Colon (tissue), 2 donors: ENCODE results near the gene PA2G4.
"Not testable (repeated sequence)": the region's sequence is repeated elsewhere in the genome, so short reads cannot be mapped to it uniquely, and the experiment has no call there.

Experiments used
- FAIRE-seq: peaks from 2 replicates; lab custom pipeline; 2012; peaks lifted over from hg19 to GRCh38; lab: Jason Lieb, UNC
- donor health status: control.
- donor health status: control.

The PA2G4 gene

DNA sequence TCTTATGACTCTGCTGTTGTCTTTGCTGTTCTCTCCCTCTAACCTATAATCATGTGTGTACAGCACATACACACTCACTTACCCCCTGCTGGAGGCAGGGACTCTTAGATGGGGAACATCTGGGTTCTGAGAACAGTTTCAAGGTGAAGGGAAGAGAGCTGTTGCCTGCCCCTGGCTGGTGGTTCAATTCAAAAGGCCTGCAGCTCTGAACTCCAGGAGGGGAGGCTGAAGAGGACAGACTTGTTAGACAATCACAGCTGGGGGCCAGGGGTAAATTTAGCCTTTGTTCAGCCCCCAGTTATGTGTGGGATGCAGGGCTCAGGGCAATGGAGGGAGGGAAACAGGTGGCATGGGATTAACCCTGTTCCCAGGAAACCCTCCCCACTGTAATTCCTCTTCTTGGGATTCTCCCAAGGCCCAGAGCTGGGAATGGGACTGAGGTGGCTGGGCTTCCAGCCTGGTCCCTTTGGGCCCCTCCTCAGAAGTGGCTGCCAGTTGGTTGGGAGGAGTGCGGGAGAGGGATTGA lies 50.0 kb downstream of the PA2G4 start:
- FAIRE-seq = no peak

DNA sequence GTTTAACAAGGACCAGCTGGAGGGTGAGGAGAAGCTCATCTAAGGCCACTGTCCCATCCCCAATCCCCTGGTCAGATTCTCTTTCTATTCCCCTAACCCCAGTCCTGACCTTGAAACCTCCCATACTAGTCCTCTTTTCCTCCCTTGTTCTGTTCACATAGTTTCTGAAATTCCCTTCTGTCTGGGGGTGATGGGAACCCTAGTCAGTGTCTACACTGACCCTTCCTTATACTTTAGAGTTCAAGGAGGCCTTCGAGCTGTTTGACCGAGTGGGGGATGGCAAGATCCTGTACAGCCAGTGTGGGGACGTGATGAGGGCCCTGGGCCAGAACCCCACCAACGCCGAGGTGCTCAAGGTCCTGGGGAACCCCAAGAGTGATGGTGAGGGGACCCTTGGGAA lies 50.5 kb downstream of the PA2G4 start:
- FAIRE-seq = no peak

DNA sequence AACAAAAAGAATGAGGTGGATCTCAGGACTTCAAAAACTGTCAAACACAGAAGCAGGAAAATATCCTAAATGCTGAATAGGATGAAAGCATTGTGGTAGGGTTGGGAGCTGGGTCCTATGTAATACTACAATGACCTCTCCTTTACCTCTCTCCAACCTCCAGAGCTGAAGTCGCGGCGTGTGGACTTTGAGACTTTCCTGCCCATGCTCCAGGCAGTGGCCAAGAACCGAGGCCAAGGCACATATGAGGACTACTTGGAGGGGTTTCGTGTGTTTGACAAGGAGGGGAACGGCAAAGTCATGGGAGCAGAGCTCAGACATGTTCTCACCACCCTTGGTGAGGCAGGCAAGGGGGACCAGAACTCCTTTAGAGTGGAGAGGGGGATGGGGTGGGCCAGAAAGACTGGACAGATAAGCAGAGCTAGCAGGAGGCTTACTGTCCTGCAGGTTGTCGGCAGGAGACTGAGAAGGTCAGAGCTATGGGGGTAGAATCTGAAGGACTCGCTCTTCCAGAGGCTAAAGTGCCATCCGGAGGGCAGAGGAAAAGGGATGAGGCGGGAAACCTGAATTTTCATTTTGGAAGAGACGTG lies 51.0 kb downstream of the PA2G4 start:
- FAIRE-seq = no peak

DNA sequence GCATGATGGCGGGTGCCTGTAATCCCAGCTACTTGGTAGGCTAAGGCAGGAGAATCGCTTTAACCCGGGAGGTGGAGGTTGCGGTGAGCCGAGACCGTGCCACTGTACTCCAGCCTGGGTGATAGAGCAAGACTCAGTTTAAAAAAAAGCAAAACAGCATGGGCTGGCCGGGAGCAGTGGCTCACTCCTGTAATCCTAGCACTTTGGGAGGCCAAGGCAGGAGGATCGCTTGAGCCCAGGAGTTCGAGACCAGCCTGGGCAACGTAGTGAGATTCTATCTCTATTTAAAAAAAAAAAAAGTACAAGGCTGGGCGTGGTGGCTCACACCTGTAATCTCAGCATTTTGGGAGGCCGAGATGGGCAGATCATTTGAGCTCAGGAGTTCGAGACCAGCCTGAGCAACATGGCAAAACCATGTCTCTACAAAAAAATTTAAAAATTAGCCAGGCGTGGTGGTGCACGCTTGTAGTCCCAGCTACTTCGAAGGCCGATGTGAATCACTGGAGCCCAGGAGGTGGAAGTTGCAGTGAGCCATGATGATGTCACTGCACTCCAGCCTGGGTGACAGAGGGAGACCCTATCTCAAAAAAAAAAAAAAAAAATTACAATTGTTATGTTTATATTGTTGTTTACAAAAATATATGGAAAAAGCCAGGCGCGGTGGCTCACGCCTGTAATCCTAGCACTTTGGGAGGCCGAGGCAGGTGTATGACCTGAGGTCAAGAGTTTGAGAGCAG lies 52.3 kb downstream of the PA2G4 start:
- FAIRE-seq = not testable (repeated sequence)

DNA sequence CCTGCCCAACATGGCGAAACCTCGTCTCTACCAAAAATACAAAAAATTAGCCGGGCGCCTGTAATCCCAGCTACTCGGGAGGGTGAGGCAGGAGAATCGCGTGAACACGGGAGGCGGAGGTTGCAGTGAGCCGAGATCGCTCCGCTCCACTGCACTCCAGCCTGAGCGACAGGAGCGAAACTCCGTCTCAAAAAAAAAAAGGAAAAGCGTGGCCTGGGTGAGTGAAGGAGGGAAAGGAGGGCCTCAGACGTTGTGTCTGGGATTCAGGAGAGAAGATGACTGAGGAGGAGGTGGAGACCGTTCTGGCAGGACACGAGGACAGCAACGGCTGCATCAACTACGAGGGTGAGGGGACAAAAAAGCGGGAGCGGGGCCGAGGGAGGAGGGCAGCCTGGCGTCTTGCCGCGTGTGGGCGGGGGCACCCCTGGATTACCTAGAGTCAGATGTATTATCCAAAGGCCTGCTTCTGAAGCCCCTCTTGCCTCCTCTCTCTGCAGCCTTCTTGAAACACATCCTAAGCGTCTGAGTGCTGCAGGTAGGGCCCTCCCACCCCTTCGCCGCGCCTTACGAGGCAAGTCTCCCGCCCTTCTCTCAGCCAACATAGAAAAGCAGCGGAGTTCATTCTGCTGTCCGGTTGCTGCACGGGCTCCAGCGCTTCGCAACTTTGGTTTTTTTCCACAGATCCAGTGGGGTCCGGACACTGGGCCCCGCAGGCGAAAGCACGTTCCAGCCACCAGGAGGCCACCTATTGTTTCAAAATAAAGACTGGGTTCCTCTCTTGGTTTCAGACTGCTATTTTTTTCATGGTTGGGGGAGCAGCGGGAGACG lies 53.1 kb downstream of the PA2G4 start:
- FAIRE-seq = no peak

DNA sequence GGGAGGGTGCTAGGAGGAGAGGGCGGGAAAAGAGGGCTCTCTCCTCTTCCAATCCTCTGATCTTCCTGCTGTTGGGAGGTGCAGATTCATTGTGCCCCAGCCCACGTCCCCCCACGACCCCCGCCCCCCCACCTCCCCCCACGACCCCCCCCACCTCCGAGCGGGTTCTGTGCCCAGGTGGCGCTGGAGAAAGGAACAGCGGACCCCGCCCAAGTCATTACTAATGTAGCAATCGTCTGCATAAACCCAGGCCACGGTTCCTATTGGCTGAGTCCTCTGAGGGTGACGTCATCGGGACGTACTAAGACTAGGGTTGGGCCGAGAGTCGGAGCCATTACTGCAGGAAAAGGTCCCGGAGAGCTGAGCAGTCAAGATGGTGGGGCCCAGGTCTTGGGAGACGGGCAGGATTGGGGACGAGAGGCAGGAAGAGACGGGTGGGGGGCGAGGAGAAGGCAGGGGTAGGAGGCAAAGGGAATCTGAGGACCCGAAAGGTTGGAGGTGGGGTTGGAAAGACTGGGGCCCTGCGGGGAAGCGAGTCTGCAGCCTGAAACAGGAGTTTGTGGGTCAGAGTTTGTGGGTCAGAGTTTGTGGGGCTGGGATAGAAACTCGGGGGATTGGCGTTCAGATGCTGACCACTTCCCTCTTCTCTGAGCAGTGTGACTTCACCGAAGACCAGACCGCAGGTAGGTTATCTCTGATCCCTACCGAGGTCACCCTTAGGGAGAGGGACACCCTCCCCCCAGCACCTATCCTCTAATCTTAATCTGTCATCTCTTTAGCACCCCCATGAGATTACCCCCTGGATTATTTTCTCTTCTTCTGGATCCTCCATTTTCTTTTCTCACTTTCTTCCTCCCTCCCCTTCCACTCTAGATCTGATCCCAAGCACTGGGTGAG lies 53.9 kb downstream of the PA2G4 start, which contains the start of gene MYL6:
Gene MYL6 (plus strand): TSS at position 331 of the 897 bp plus-strand sequence. CDS start 43 bp downstream, at position 374.
- FAIRE-seq = no peak

DNA sequence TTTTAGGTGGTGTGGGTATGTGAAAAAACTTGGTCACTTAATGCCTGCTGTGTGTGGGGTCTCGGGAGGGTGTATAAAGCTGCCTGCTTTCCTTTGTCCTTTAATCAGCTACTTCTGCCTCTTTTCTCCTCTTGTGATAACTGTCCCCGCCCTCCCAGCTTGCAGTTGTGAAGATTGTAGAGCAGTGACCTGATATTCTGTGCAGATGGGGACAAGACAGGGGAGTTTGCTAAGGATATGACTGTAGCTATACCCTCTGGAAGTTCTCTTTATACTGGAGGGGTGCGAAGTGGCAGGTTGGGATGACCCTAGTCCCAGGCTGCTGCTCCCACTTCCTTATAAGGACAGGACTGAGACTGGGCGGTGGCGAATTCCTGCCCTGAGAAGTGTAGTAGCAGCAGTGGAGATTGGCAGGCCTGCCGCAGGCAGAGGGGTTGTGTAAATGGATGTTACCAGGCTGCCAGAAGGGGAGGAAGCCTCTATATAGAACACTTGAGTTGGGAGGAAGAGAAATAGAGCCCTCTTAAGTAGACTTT lies 54.6 kb downstream of the PA2G4 start:
- no peak for FAIRE-seq

DNA sequence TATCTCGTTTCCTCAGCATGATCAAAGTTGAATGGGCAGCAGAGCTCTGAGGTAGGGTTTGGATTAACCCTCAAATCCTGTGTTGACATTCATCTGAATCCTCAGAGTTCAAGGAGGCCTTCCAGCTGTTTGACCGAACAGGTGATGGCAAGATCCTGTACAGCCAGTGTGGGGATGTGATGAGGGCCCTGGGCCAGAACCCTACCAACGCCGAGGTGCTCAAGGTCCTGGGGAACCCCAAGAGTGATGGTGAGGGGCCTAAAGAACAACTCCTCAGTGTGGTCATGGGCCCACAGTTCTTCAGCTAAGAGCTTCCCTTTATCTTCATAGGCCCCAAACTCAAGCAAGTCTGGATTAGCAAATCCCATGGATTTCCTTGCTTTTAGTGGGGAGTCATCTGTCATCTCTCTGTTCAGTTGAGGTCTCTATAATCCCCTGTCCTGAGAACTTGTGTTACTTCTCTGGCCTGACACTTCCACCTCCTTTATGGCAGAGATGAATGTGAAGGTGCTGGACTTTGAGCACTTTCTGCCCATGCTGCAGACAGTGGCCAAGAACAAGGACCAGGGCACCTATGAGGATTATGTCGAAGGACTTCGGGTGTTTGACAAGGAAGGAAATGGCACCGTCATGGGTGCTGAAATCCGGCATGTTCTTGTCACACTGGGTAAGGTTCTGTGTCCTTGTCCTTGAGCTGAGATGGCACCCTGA lies 55.3 kb downstream of the PA2G4 start:
- FAIRE-seq = no peak

DNA sequence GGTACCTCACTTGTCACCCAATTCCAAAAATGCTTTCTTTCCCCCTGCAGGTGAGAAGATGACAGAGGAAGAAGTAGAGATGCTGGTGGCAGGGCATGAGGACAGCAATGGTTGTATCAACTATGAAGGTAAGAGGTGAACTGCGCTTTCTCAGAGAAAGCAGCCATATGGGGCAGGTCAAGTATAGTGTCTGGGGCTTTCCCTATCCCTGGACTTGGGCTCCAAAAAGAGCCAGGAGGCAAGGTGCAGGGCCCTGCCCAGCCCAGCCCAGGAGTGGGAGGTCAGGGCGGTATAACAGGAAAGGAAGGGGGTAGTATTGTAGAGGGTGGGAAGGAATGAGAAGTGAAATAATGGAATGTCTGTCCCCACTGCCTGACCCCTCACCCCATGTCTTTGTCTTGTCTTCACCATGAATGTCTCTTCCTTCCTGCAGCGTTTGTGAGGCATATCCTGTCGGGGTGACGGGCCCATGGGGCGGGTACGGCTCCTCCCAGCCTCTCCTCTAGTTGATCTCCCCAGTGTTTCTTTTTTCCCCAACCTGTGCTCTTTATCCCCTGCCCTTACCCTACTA lies 55.9 kb downstream of the PA2G4 start:
- FAIRE-seq = no peak

DNA sequence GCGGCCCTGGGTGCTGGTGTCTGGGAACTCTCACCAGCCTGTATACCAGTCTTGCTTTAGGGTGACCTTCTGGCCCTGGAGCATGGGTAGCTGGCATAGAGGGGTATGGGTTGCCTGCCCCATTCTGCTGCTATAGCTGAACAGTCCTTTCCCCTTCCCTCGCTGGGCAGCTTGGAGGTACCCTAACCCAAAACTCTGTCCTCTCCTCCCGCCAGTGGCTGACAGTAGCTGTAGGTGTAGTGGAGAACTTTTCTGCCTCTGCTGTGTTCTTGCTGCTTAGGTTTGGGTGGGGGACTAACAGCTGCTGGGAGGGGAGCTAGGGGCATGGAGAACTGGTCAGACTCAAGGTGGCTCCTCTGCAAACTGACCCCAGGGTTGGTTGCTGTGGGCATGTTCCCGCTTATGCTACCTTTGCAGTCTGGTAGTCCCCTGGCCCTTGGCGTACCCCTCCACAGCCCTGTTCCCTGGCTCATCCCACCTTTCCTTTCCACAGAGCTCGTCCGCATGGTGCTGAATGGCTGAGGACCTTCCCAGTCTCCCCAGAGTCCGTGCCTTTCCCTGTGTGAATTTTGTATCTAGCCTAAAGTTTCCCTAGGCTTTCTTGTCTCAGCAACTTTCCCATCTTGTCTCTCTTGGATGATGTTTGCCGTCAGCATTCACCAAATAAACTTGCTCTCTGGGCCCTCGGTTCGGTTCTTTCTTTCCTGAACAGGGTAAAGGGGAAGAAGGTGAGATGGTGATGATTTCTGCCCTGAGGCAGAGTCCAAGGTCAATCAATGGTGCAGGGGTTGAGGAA lies 56.7 kb downstream of the PA2G4 start:
- FAIRE-seq = no peak

DNA sequence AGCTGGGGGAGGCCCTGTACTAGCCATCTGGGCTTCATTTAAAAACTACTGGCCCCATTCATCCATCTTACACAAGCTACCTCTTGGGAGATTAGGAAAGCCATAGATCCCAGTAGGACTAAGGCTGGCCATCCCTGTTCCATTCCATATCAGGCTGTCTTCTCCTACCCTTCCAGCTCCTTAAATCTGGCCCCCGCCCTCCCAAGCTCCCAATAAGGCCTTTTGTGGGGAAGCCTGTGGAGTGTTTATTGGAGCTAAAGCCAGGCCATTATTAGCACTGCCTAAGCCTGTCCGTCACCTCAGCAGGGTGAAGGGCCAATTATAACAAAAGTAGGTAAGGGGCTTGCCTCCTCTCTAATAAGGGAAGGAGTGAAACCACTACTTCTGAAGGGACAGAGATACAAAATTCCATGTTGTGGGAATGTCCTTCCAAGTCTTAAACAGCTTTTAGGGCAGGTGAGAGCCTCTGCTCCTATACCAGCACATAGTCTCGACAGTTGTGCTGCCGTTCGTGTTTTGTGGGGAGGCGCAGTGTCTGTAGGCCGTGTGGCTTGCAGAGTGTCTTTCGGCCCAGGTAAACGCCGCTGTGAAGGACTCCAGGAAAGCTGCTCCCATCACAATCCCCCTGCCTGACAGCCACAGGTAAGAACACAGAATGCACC lies 57.5 kb downstream of the PA2G4 start:
- no peak for FAIRE-seq

DNA sequence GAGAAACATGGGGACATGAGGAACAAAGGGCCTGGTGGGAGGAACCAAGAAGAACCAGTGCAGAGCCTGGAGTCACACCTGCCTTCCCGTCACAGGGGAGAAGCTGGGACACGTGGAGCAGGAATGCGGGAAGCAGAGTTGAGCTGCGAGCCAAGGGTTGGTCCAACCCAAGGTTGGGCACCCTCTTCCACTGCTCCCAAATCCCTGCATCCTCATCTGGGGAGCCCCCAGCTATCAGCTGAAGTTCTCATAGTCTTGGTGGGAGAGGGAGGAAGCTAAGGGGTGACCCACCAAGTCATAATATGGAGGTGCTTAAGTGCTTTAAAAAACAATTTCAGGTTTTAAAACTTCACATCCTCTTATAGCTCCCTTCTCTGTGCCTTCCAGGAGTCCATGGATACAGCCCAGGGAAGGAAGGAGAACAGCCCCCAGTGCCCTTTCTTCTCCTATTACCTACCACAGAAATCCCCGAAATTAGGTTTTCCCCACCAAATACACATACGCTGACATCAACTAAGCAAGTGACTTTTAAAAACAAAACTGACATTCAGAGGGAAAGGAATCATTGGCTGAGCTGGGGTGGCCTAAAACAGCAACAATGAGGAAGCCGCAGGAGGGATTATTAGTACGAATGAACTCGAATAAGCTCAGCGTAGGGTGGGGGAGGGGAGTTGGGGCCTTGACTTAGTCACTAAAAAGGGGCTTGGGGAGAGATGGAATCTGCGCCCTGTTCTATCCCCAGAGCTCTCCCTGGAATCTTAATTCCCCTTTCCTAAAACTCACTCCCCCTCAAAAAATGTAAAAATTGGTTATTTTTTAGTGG lies 58.3 kb downstream of the PA2G4 start:
- no peak for FAIRE-seq
